Stimulated activated CD8-positive, alpha-beta memory T cell treated with anti-CD3 and anti-CD28 coated beads, Interleukin-2, amount 100 ng/mL, for 48 hours (primary cell): ENCODE data around the gene DYNC2I2.
"Not testable (repeated sequence)": the region's sequence is repeated elsewhere in the genome, so short reads cannot be mapped to it uniquely, and the experiment has no call there.

ENCODE experiments used
- DNase-seq, 2 donors: peaks; one replicate each; pipeline ENCODE4 v3.0.0-alpha.2; 2020; ENCODE audit warnings: low read depth in 2 of 2

The DYNC2I2 gene

GRCh38 chr9:128615571-128615970, 41.1 kb downstream of the DYNC2I2 start:
- DNase-seq = no peak

DNA sequence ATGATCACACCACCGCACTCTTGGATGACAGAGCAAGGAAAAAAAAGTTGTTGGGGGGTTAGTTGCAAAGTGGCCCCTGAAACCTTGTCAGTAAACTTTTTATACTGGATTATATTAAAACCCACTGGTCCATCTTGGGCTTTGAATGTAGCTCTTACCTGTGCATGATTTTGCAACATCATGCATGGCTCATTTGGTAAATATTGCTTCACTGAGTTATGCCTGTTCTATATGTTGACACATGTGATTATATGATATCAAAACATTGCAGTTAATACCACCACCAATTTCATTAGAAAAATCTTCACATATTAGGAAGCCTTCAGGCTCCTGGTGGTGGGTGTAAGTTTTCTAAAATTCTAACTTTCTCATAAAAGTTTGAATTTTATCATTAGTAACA, 41.9 kb downstream of the DYNC2I2 start:
- DNase-seq = no peak

DNA sequence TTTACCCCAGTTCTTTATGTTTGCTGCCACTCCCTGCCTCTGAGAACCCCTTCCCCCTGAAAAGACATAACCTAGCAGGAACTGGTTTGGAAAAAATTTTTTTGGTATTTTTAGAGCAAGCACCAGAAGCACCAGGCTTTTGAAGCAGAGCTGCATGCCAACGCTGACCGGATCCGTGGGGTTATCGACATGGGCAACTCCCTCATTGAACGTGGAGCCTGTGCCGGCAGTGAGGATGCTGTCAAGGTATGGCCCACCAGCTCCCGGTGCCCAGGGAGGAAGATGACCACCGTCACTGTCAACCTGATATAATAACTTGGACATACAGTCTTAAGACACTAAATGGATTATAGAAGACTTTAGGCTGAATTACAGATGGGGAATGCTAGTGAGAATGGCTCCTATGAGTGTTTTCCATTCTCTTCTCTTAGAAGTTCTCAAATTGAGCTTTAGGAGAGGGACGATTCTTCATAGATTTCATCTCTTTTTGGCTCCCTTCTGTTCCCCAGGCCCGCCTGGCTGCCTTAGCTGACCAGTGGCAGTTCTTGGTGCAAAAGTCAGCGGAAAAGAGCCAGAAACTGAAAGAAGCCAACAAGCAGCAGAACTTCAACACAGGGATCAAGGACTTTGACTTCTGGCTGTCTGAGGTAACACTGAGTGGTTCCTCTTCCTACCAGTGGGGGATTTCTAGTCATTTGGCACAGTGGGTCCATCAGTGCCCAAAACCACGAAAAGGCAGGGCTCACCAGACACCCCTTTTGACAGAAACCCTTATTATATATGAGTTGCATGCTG, 44.9 kb downstream of the DYNC2I2 start:
- DNase-seq = no peak

- DNase-seq = no peak
These were observed 45.8 kb downstream of the DYNC2I2 start for GRCh38 chr9:128610897-128611296.

DNA sequence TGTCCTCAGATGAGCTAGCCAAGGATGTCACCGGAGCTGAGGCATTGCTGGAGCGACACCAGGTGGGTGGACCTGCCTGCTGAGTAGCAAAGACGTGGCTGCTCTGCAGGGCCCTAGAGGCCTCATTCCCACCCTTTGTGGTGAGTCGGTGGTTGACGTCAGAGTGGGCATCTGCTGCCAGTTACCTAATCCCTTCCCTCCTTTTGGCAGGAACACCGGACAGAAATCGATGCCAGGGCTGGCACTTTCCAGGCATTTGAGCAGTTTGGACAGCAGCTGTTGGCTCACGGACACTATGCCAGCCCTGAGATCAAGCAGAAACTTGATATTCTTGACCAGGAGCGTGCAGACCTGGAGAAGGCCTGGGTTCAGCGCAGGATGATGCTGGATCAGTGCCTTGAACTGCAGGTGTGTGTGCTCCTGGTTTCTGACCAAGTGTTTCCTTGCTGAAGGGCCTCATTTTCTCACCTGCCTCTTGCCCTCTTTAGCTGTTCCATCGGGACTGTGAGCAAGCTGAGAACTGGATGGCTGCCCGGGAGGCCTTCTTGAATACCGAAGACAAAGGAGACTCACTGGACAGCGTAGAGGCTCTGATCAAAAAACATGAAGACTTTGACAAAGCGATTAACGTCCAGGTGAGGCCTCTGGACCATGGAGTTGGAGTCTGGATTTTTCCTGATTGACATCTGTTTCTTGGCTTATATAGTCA, 48.9 kb downstream of the DYNC2I2 start:
- no peak for DNase-seq

GRCh38 chr9:128603697-128604096, 53.0 kb downstream of the DYNC2I2 start:
- no peak for DNase-seq

GRCh38 chr9:128600099-128600498, 56.5 kb downstream of the DYNC2I2 start:
- no peak for DNase-seq

DNA sequence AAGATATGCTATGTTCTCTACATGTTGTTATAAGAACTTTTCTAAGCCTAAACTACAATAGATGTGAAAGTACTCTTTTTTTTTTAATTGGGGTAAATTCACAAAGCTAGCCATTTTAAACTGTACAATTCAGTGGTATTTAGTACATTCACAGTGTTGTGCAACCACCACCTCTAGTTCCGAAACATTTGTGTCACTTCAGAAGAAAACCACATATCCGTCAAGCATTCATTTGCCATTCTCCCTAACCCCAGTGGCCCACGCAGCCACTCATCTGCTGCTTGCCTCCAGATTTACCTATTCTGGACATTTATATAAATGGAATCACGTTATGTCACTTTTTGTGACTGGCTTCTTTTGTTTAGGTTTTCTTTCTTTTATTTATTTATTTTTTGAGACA, 61.2 kb downstream of the DYNC2I2 start:
- no peak for DNase-seq

GRCh38 chr9:128593856-128594255, 62.8 kb downstream of the DYNC2I2 start:
- DNase-seq = no peak

DNA sequence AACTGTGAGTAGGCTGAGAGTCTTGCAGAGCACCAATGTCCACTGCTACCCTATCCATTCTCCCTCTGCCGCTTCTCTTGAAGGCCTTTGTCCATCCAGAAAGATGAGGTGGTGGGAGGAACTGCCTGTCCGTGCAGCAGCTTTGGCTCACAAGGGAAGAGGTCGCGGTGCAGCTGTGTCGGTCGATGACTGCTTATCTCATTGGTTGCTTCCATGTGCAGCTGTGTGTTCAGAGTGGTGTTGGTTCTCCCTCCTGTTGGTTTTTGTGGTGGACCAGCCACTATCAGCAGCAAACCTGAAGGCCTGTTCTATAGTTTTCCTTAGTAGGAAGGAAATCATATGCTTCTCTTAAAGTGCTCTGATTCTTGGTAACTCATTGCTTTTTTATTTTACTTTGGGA, 63.6 kb downstream of the DYNC2I2 start:
- DNase-seq = no peak

DNA sequence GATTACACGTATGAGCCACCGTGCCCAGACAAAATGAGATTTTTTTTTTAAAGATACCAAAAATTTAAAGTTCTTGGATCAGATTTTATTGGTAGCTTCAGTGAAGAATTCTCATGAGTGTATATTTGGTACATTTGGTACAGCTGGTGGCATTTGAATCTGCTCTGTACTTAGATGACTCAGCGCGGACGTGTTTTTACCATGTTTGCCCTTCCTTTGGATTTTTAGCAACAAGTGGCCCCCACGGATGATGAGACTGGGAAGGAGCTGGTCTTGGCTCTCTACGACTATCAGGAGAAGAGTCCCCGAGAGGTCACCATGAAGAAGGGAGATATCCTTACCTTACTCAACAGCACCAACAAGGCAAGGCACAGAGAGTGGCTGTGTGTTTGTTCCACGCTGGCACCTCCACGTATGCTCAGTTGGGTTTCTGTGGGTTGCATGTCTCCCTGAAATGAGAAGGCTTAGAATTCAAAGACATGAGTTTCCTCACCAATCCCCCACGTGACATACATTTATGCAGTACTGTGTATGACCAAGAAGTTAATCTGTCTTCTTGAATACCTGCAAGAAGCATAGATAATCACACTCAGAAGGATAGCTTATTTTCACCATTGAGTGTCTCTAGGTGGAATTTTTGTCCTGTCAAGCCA, 67.9 kb downstream of the DYNC2I2 start:
- no peak for DNase-seq

DNA sequence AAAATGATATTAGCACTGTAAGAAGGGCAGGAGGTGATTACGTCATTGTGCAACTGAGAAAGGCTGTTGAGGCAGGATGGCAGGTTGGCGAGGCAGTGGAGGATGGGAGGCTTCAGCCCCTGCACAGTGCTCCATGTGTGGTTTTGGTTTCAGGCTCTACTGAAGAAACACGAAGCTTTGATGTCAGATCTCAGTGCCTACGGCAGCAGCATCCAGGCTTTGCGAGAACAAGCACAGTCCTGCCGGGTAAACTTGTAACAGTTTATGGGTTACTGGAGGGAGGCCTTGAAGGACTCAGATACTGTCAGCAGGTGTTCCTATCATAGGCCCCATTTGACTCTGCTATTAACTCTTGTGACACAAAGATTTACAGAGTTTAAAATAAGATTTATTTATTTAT, 69.2 kb downstream of the DYNC2I2 start:
- peak; percentile 15 to 20 for DNase-seq

DNA sequence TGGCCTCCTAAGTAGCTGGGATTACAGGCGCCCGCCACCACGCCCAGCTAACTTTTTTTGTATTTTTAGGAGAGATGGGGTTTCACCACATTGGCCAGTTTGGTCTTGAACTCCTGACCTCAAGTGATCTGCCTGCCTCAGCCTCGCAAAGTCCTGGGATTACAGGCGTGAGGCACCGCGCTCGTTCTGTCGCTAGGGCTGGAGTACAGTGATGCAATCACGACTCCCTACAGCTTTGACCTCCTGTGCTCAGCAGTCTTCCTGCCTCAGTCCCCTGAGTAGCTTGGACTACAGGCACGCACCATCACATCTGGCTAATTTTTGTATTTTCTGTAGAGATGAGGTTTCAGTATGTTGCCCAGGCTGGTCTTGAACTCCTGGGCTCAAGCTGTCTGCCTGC, 69.7 kb downstream of the DYNC2I2 start:
- not testable (repeated sequence) for DNase-seq

DNA sequence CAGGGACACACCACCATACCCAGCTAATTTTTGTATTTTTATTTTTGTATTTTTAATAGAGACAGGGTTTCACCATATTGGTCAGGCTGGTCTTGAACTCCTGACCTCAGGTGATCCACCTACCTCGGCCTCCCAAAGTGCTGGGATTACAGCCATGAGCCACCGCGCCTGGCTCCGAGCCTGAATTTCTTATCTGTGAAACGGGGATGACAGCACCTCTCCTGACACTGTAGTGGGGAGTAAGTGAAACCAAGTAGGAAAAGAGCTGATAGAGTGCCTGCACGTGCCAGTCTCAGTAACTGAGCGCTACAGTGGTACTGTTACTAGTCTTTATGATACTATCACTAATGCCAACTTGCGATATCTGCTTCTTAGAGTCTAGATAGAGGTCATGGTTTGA, 71.5 kb downstream of the DYNC2I2 start:
- not testable (repeated sequence) for DNase-seq
